ENCODE results near the gene RSU1. TPM values are rescaled to one million over a fixed set of nuclear protein-coding genes. Genes with fewer than 3 reads are reported as not detected.

The RSU1 gene
- total RNA-seq, 1 experiment from 2014 or later: 29.5 TPM

- RAD21 ChIA-PET (ENCODE audit: low non-redundant PET in 1 of 2, low total read pairs in 2 of 2, uncharacterized antibody in 2 of 2, unreplicated experiment in 2 of 2): no interaction called here
- POLR2A ChIA-PET: no interaction called here
- Histone ChIP-seq H3K27ac (ENCODE audit: low read depth, low read length) (no peak overlapping the region), H3K36me3 (ENCODE audit: control insufficient read depth in 1 of 2, insufficient read depth in 2 of 2, low read length in 2 of 2) (no peaks in the 10 kb centered on the region), H3K79me2 (ENCODE audit: insufficient read depth, low read length) (no peaks in the 10 kb centered on the region), H3K9ac (ENCODE audit: low read length) (no peak overlapping the region), H4K20me1 (ENCODE audit: insufficient read depth) (no peaks in the 10 kb centered on the region), H2AFZ (ENCODE audit: low read depth, low read length, poor library complexity, severe bottlenecking) (no peak overlapping the region), H3K4me1 (ENCODE audit: control insufficient read depth in 1 of 2, insufficient read depth in 2 of 2, low read length in 2 of 2) (no peaks in the 10 kb centered on the region), H3K4me3 (replicated peaks in 1 of 2; ENCODE audit: low read depth in 1 of 2, low read length in 2 of 2) (no peak overlapping the region), H3K27me3 (ENCODE audit: insufficient read depth, low read length) (no peaks in the 10 kb centered on the region), H3K9me2 (ENCODE audit: insufficient read depth) (no peaks in the 10 kb centered on the region), H3K9me3 (ENCODE audit: control insufficient read depth in 1 of 2, insufficient read depth in 1 of 2, low read depth in 1 of 2, low read length in 2 of 2) (no peaks in the 10 kb centered on the region), H3K4me2 (ENCODE audit: low read length) (no peak overlapping the region)
- intact Hi-C loops (cut with micrococcal nuclease): no loop called here
- CTCF ChIA-PET: interaction anchor here (0.6 kb wide), 1 partner anchor 22 kb away, joined by 4 read pairs; no protein-coding TSS in a partner anchor
- DNase-seq (ENCODE audit: low read depth, low spot score): no peak
- TF ChIP-seq CBX3 (IDR thresholded peaks at IDR 0.05; ENCODE audit: low read depth) (no peak), ZNF274 (IDR thresholded peaks at IDR 0.05; ENCODE audit: low read depth, low read length) (no peak), YY1 (IDR thresholded peaks at IDR 0.05; ENCODE audit: extremely low read depth, insufficient replicate concordance, low read depth, low read length) (no peak), ZFX (IDR thresholded peaks at IDR 0.05) (no peak), POLR2A (IDR thresholded peaks at IDR 0.05; ENCODE audit: borderline replicate concordance, extremely low read depth, insufficient read depth, insufficient read length) (no peak), RAD21 (IDR thresholded peaks at IDR 0.05; ENCODE audit: low read depth) (no peak), CTCF (IDR thresholded peaks at IDR 0.05 in 2 of 3, conservative IDR thresholded peaks at IDR 0.05 in 1 of 3; ENCODE audit: borderline replicate concordance in 1 of 3, insufficient read depth in 1 of 3, low read depth in 2 of 3, low read length in 2 of 3) (no peak), SP1 (IDR thresholded peaks at IDR 0.05; ENCODE audit: low read depth) (no peak), MAX (IDR thresholded peaks at IDR 0.05) (no peak), ZBTB33 (IDR thresholded peaks at IDR 0.05; ENCODE audit: extremely low read depth, insufficient replicate concordance, low read length) (no peak), SIN3A (IDR thresholded peaks at IDR 0.05; ENCODE audit: low read depth) (no peak), FOSL1 (IDR thresholded peaks at IDR 0.05; ENCODE audit: low read depth) (no peak), EZH2phosphoT487 (IDR thresholded peaks at IDR 0.05; ENCODE audit: borderline replicate concordance) (no peak), EZH2 (IDR thresholded peaks at IDR 0.05) (no peak), JUND (IDR thresholded peaks at IDR 0.05) (no peak), EGR1 (IDR thresholded peaks at IDR 0.05; ENCODE audit: low read depth) (no peak)
- TF ChIP-seq, protein P1, sequence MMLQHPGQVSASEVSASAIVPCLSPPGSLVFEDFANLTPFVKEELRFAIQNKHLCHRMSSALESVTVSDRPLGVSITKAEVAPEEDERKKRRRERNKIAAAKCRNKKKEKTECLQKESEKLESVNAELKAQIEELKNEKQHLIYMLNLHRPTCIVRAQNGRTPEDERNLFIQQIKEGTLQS (IDR thresholded peaks at IDR 0.05): no peak
- BruUV-seq (replicated peaks): no TSS peak
- ATAC-seq: no peak
Observed at GRCh38 chr10:16562891-16563290, 254.3 kb downstream of the RSU1 start.
